Activated CD8-positive, alpha-beta memory T cell treated with anti-CD3 and anti-CD28 coated beads for 1 hour (primary cell): ENCODE results near the gene LHPP.

Experiments
- DNase-seq, 2 donors: peaks; one replicate each; pipeline ENCODE4 v3.0.0-alpha.2; 2020; ENCODE audit warnings: low read depth in 1 of 2; ENCODE audit errors: extremely low read depth in 1 of 2

Gene LHPP

DNA sequence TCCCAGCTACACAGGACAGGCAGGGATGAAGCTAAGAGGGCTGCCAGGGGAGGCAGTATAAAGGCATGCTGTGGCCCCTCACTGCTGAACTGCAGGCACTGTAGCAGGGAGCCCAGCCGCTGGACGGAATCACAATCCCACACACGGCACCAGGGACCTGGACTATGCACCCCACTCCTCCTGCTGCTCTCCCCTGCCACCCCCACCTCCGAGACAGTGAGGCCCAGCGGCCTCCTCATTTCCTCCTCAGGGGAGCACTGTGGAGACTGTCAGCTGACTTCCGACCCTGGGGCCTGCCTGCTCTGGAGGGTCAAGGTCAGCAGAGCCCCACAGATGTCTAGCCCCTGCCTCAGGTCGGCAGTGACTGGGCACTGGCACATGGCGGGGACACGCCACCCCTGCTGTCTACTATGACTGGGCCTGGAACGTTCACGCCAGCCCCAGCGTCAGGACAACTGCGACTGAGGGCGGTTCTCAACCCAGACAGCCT lies 189.8 kb downstream of the LHPP start:
- no peak for DNase-seq

DNA sequence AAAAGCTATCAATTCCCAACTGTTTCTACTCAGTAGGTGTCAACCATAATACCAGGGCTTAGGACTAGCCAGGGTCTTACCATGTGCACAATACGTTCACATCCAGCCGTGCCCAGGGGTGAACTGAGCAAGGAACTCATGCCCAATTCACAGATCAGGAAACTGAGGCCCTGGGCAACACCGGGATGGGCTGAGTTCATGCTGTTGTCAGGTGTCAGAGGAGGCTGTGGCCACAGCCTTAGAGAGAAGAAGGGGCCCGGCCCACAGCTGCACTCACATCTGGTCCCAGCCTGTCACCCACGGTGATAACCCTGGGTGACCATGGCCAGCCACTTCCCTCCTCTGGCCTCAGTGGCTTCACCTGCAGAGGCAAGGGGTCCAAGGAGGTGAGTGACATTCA lies 190.6 kb downstream of the LHPP start:
- no peak for DNase-seq

DNA sequence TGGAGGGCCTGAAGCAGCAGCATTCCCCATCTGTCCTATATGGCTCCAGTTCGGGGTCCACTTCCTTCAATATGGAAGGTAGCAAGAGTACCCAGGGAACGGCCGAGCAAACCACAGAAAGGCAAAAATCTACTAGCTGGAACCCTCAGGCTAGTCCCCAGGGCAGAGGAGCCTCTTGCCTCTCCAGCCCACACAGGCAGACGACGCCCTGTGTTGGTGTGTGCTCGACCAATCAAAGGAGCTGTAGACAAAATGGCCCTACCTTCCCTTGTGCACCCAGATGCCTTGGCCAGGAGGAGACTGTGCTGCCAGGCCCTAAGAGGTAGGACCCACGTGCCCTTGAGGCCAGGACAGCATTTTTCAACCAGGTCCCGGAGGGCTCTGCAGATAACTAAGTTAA lies 191.1 kb downstream of the LHPP start:
- no peak for DNase-seq

DNA sequence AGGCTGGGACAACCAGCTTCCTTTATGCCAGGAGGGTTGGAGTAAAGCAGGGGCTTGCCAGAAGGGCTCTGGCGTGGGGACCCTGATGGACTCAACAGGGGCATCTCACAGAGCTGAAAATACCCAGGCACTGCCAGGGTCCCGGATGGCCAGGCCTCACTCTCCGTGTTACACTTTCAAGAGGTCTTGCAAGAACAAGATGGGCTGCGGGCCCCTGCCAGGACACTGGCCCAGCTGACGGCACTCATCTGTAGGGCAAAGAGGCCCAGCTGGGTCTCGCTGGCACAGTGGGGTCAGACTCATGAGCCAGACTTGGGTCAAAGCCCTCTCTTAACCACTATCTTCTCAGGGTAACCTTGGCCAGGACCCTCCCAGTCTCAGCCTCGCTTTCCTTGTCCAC lies 191.7 kb downstream of the LHPP start:
- no peak for DNase-seq

DNA sequence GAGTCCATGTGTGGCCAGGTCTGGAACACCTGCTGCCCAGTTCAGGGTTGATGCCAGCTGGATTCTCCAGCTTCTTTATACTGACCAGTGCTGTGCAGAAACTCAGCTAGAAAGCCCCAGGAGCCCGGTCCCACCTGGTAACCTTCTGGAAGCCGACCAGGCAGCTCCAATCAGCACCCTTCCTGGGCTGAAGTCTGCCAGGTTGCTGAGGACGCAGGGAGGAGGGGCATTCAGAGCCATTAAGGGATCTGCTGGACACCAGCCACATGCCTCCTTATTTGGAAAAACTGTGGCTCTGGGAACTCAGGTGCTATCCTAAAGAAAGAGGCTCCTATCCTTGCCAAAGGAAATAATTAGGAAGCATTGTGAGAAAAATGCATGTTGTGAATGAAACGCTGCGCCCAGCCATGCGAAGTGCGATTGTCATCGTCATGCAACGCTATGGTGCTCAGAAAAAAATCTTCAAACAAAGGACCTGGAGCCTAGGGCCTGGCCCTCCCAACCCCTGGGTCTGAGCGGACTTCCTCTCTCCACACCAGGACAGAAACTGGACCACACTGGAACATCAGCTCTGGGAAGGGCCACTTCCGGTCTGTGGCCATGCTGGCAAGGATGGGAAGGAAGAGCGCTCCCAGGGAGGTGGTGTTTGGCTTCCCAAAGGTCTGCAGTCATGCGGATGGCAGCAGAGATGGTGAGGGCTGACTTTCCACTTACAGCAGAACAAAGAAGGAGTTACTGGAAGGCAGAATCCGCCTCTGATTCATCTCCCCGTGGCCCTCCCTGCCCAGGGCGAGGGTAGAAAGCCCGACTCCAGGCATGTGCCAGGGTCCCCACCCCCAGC lies 192.4 kb downstream of the LHPP start:
- DNase-seq, result no peak

DNA sequence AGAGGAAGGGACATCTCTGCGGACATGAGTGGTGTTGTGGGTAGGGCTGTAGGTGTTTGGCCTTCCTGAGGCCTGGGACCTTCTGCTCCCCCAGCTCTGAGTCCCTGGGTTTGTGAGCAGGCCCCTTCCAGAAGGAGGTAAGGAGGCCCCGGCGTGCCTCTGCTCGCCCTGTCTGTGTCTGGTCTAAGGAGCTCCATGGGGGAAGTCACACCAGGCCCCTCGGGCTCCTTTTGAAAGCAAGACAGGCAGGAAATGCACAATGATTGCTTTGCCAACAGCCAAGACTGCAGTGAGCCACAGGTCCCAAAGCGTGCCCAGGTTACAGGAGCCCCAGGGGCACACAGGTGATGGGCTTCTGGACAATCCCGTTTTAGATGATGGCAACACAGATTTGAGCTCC lies 193.1 kb downstream of the LHPP start:
- DNase-seq, result no peak

DNA sequence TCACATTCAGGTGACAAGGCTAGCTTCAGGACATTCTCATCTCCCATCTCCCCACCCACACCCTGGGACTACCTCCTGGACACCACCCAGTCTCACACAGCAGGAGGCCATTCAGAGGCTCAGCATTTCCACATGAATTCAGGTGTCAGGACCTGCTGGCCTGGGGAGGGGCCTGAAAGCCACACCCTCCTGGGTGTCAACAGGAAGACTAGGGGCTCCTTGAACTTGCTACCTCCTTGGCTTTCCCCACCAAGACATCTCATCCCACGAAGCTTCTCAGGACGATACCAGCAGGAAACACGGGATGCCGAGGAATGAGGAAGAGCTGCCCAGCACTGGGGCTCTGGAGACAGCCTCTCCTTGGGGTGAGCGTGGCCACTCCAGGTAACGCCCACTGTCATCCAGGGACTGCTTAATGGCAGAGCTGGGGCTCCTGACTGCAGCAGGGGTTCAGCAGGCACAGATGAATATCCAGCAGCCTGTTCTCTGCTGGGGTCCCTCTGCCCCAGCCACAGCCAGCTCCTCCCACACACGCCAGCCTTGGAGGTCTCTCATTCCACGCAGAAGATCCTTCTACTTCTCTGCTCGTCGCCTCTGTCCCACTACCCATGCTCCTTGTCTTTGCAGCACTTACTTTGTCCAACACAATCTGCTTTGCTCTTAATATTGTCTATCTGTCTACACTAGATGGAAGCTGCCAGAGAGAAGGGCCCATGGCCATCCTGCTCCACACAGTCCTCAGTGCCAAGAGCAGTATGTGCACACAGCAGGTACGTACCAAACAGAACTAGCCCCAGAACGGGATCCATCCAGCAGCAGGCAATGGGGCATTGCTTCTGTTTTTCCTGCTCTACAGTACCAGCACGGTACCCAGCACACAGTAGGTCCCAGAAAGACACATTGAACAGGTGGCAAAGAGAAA lies 193.8 kb downstream of the LHPP start:
- no peak for DNase-seq

DNA sequence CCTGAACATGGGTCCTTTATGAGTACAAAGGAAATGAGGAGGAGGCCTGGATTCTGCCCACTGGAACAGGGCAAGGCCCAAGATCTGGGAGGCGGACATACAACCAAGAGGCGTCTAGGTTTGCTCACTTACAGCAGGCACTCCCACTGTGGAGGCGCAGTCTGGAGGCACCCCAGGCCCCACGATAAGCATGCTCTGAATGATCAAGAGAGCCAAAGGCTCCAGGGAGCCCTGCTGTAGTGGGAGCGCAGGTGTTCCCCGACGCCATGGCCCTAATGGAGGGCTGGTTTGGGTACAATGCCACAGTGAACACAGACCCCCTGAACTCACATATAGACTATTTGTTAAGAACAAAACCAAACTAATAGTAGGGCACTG lies 194.5 kb downstream of the LHPP start:
- no peak for DNase-seq

DNA sequence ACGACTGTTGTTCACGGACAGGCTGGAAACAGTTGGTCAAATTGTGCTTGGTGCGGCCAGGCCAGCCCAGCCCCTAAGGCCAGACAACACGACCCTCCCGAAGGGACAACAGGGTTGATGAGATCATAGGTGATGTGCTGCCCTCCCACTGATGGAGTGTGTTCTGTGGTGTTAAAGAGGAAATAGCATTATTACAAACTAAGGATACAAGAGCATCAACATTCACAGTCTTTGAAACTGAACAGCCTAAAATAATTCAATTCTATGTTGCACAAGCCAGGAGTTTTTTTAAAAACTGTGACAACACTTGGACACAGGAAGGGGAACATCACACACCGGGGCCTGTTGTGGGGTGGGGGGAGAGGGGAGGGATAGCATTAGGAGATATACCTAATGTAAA lies 194.9 kb downstream of the LHPP start:
- DNase-seq, result no peak

DNA sequence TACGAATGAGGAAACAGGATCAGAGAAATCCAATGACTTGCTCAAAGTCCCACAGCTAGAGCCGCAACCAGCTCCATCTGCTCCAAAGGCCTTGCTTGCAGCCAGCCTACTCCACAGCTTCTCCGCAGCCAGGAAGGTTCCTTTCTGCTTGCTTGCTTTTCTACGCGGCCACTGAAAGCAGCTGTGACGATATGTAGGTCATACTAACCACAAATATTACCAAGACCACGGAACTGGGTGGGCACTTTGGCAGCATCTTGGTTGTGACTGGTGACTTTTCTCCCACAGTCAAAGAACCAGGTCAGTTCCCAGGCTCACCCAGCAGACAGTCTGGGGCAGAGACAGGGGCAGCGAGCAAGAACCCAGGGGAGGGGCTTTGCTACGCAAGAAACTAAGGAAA lies 196.2 kb downstream of the LHPP start:
- DNase-seq, result no peak

DNA sequence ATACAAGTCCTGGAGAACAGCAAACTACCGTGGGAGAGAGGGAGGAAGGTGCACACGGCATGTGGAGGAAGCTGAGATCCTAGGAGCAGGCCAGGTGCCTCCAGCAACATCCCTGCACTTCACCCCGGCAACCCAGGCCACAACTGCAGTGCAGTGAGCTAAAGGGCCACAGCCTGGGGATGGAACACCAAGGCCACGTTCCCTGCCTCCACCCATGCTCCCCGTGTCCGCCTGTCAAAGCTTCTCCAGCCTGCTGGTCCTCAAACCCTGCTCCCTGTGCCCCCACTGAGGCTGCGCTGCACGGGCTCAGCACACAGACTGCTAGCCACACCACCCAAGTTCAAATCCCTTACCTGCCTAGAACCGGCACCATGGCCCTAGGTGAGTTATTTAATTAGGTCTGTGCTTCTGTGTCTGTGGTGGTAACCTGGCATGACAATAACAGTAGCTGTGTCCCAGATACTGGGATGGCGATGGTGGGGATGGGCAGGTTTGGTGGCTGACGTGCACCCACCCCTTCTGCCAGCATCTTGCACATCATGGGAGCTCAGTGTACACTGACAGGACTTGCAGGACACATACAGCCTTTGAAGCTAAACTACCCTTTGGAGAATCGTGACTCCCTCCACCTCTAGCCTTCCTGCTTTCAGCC lies 197.1 kb downstream of the LHPP start:
- no peak for DNase-seq

DNA sequence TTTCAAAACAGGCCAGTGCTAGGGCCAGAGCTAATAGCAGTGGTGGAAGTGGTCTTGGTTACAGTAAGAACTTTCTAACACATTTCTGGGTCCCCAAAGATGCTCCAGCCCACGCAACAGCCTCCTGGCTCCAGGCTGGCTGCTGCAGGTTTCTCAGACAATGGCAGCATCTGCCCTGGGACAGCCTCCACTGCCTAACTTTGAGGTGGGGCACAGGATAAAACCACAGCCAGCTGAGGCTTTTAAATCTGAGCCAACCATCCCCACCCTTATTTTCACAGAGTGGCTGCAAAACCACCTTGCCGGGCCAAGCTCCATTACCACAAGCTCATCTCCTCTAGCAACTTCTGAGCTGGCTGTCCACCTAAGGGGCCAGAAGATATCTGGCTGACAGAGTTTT lies 197.8 kb downstream of the LHPP start:
- DNase-seq, result no peak

DNA sequence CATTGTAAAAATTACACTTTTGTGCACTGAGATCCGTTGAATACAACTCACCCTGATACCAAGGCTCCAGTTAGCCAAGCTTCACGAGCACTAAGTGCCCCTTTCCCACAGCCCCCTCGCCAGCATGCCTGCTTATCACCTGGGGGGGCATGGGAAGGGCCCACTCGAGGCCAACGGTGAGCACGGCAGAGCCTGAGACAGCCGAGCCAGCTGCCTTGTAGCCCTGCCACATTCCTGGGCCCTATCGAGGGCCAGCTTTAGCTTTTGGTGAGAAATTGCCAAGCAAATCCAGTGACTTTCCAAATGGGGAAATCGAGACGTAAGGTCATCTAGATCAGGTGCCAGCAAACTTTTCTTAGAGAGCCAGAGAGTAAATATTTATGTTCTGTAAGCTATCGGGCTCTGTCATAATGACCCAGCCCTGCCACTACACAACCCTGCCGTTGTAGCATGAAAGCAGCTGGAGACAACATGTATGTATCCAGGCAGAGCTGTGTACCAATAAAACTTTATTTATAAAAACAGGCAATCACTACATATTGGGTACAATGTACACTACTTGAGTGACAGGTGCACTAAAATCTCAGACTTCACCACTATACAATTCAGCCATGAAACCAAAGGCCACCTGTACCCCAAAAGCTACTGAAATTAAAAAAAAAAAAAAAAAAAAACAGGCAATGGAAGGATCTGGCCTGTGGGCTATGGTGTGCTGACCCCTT lies 198.9 kb downstream of the LHPP start:
- no peak for DNase-seq

DNA sequence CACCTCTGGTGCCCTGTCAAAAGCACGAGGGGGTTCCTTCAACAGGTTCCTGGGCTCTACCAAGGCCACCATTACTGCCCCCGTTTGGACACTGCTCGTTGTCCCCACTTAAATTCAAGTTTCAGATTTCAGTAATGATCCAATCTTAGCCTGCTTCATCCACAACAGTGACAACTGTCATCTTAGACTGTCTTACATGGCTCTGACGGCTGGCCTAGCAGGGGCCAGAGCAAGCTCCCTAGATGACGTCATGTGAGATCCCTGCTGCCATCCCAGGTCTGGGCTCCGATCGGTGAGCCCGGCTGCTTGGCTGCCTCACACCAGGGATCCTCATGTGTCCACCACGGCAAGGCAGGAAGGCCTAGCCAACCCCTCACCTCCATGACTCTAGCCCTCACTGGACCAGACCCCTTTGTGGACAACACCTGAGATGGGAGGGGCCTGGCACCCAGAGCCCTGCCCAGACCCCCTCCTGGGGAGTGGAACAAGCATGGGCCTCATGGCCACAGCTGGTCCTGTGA lies 200.1 kb downstream of the LHPP start:
- no peak for DNase-seq

DNA sequence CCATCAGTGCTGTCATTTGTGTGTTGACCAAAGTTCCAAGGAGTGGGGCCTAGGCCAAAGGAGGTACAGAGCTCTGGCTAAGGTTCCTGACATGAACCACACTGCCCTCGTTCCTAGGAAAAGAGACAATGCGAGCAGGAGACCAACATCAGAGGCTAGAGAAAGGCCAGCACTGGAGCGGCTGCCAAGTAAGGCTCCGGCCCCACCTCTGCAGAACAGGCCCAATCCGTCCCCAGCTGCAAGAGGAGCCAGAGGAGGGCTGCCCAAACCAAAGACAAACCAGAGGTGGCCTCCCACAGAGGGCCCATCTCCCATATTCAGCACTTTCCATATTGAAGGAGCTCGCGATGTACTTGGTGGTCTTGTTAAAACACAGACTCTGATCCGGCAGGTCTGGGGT lies 201.6 kb downstream of the LHPP start:
- no peak for DNase-seq
